GM12878 (cell line): Measurements from ENCODE around the gene LSM7. TPM values are rescaled to one million over a fixed set of nuclear protein-coding genes. Genes with fewer than 3 reads are reported as not detected.

ENCODE experiments used
- ATAC-seq: fragments of 200-7000 bp; cut with Tn5 transposase; 3 replicates; pipeline ENCODE4 v1.9.1; 2020; ENCODE audit warnings: mild to moderate bottlenecking, moderate library complexity
- BruUV-seq: library from RNA; stranded (reverse); fragments of 400-500 nt; replicated peaks from 2 replicates; lab custom pipeline; 2021; lab: Mats Ljungman, UMichigan
- CTCF ChIA-PET: fragments of 300-600 bp; sonication (Branson Sonifier 250); formaldehyde crosslinking; extraction: SDS; loops from one replicate; lab custom pipeline; 2021; ENCODE audit warnings: inconsistent platforms; lab: Yijun Ruan, JAX
- POLR2A ChIA-PET: fragments of 350-600 bp; formaldehyde crosslinking; extraction: SDS; loops from one replicate; lab custom pipeline; 2021; ENCODE audit warnings: inconsistent platforms; lab: Charles Lee
- RAD21 ChIA-PET: fragments of 300-600 bp; sonication (Branson Sonifier 250); formaldehyde crosslinking; loops from one replicate; lab custom pipeline; 2023; ENCODE audit warnings: antibody characterized with exemption; ENCODE audit not compliant: unreplicated experiment; lab: Charles Lee
- SMC1A ChIA-PET: fragments of 300-600 bp; sonication (Branson Sonifier 250); formaldehyde crosslinking; loops from one replicate; lab custom pipeline; 2023; ENCODE audit not compliant: unreplicated experiment, uncharacterized antibody; lab: Charles Lee
- DNase-seq: peaks from one replicate; pipeline ENCODE4 v3.0.0-alpha.2; 2011; ENCODE audit warnings: low read depth, low spot score
- FAIRE-seq: peaks from 3 replicates; lab custom pipeline; 2011; peaks lifted over from hg19 to GRCh38; lab: Jason Lieb, UNC
- H2AFZ ChIP-seq: 2 replicates; pipeline ENCODE4 v1.6.0; 2011; ENCODE audit warnings: low read depth, low read length, control low read depth; ENCODE audit not compliant: control insufficient read depth
- H3K27ac ChIP-seq: 2 replicates; pipeline ENCODE4 v1.5.1; 2011; ENCODE audit warnings: control low read depth; ENCODE audit not compliant: control insufficient read depth, insufficient read depth
- H3K27me3 ChIP-seq, 2 experiments: replicated peaks in 1 of 2; 2 replicates each; pipeline versions ENCODE4 v1.6.0 to v1.6.1; 2011; ENCODE audit warnings: low read length in 1 of 2; ENCODE audit not compliant: control insufficient read depth in 2 of 2, insufficient read depth in 2 of 2
- H3K36me3 ChIP-seq, 2 experiments: 2 replicates each; pipeline ENCODE4 v1.5.1; 2011; ENCODE audit warnings: low read length in 1 of 2; ENCODE audit not compliant: control insufficient read depth in 2 of 2, insufficient read depth in 2 of 2
- H3K4me1 ChIP-seq: 2 replicates; pipeline ENCODE4 v1.6.1; 2011; ENCODE audit warnings: mild to moderate bottlenecking, low read length, moderate library complexity, mixed read lengths; ENCODE audit not compliant: control insufficient read depth, insufficient read depth
- H3K4me2 ChIP-seq: 2 replicates; pipeline ENCODE4 v1.6.0; 2011; ENCODE audit warnings: control low read depth; ENCODE audit not compliant: control insufficient read depth, insufficient read depth
- H3K4me3 ChIP-seq: fragments of 200-600 bp; sonication (generic); 2 replicates; pipeline ENCODE4 v1.5.1; 2016
- H3K79me2 ChIP-seq: 2 replicates; pipeline ENCODE4 v1.6.0; 2011; ENCODE audit warnings: low read length; ENCODE audit not compliant: control insufficient read depth, insufficient read depth
- H3K9ac ChIP-seq: 2 replicates; pipeline ENCODE4 v1.8.0; 2011; ENCODE audit warnings: low read length, control low read depth, mixed read lengths; ENCODE audit not compliant: control insufficient read depth, insufficient read depth
- H3K9me3 ChIP-seq: replicated peaks from 3 replicates; pipeline ENCODE4 v1.5.1; 2011; ENCODE audit warnings: mild to moderate bottlenecking, low read length; ENCODE audit not compliant: control insufficient read depth, insufficient read depth
- H4K20me1 ChIP-seq: 2 replicates; pipeline ENCODE4 v1.6.0; 2011; ENCODE audit not compliant: control insufficient read depth, insufficient read depth
- FOXM1 ChIP-seq: IDR thresholded peaks from 2 replicates; pipeline ENCODE4 v1.6.1; 2012; ENCODE audit warnings: low read depth, mild to moderate bottlenecking, inconsistent platforms, low read length, moderate library complexity
- GATAD2B ChIP-seq: fragments of 450-650 bp; conservative IDR thresholded peaks from 2 replicates; pipeline ENCODE4 v1.6.1; 2017; ENCODE audit warnings: low read depth, mild to moderate bottlenecking, moderate library complexity
- MEF2B ChIP-seq: fragments of 450-650 bp; IDR thresholded peaks from 2 replicates; pipeline ENCODE4 v1.6.1; 2018; ENCODE audit warnings: mild to moderate bottlenecking, moderate library complexity; ENCODE audit not compliant: partially characterized antibody, poor library complexity, severe bottlenecking
- NR2C2 ChIP-seq: IDR thresholded peaks from 2 replicates; pipeline ENCODE4 v1.6.1; 2011; ENCODE audit warnings: borderline replicate concordance, low read depth; ENCODE audit not compliant: control insufficient read depth, insufficient read length
- PAX5 ChIP-seq: IDR thresholded peaks from 2 replicates; pipeline ENCODE4 v1.6.1; 2011; ENCODE audit warnings: low read depth, low read length, borderline replicate concordance
- POLR2A ChIP-seq: IDR thresholded peaks from 2 replicates; pipeline ENCODE4 v1.6.1; 2011; ENCODE audit warnings: low read depth, mild to moderate bottlenecking, low read length
- POLR2AphosphoS5 ChIP-seq: IDR thresholded peaks from 2 replicates; pipeline ENCODE4 v1.6.1; 2011; ENCODE audit warnings: mild to moderate bottlenecking, low read length, inconsistent platforms
- RUNX3 ChIP-seq: IDR thresholded peaks from 2 replicates; pipeline ENCODE4 v1.6.1; 2012; ENCODE audit warnings: low read length, inconsistent platforms
- SPI1 ChIP-seq: IDR thresholded peaks from 2 replicates; pipeline ENCODE4 v1.6.1; 2011; ENCODE audit warnings: low read depth, mild to moderate bottlenecking, low read length, moderate library complexity, borderline replicate concordance; ENCODE audit not compliant: insufficient read depth
- WGBS: methylation state at CpG from one replicate; pipeline ENCODE4 v1.1.6; 2016; ENCODE audit warnings: low lambda C conversion rate; ENCODE audit not compliant: insufficient replicate concordance, insufficient coverage; ENCODE audit errors: missing lambda C conversion rate; 5-methylcytosine and 5-hydroxymethylcytosine counted together
- in situ Hi-C: fragments of 300-500 bp; cut with MboI; formaldehyde crosslinking; loops from 9 replicates; pipeline ENCODE4 v1.14.3; 2018; ENCODE audit warnings: mixed read lengths
- intact Hi-C: fragments of 100-400 bp; cut with micrococcal nuclease; formaldehyde crosslinking; loops from one replicate; pipeline ENCODE4 v1.14.2; 2022; ENCODE audit not compliant: unreplicated experiment
- polyA plus RNA-seq, 11 experiments: library from polyadenylated mRNA; depleted of rRNA in 4 of 11; unstranded in 6 of 11; stranded (reverse) in 5 of 11; fragments of >200 nt; fragmentation: Nextera tagmentation in 4 of 11; fragmentation: Illumina TruSeq in 1 of 11; extraction: Ambion mirVana in 4 of 11; extraction: Trizol in 1 of 11; gene quantifications; 1 replicate in 1 of 11; 2 replicates in 10 of 11; pipeline versions ENCODE4 v1.2.1 to v1.2.3, GENCODE V29; 2011 to 2016; ENCODE audit warnings: inconsistent platforms in 2 of 11, missing spikeins in 2 of 11, low read depth in 1 of 11
- total RNA-seq, 4 experiments: library from RNA; depleted of rRNA in 3 of 4; stranded (reverse); fragments of >200 nt in 3 of 4; fragmentation: Illumina TruSeq in 1 of 4; extraction: Trizol in 1 of 4; gene quantifications; 2 replicates each; pipeline versions ENCODE4 v1.2.1 to v1.2.3, GENCODE V29; 2013 to 2021
- TF ChIP-seq, protein P1 (sequence below): IDR thresholded peaks from 2 replicates; pipeline ENCODE4 v1.6.1; 2011; ENCODE audit warnings: low read depth, mild to moderate bottlenecking, low read length, moderate library complexity, borderline replicate concordance; ENCODE audit errors: extremely low read depth
- TF ChIP-seq, protein P2 (sequence below): fragments of 450-650 bp; IDR thresholded peaks from 2 replicates; pipeline ENCODE4 v1.6.1; 2017; ENCODE audit warnings: low read depth, mild to moderate bottlenecking, moderate library complexity
- TF ChIP-seq, protein P3 (sequence below): fragments of 450-650 bp; IDR thresholded peaks from 2 replicates; pipeline ENCODE4 v1.6.1; 2017; ENCODE audit warnings: mild to moderate bottlenecking, moderate library complexity

The LSM7 gene
- total and polyA plus RNA-seq, 10 of the 15 experiments (the other 5 are each of a cell fraction or from before 2014, with no cell fraction given): 24.4 to 424 (median 217) TPM

DNA sequence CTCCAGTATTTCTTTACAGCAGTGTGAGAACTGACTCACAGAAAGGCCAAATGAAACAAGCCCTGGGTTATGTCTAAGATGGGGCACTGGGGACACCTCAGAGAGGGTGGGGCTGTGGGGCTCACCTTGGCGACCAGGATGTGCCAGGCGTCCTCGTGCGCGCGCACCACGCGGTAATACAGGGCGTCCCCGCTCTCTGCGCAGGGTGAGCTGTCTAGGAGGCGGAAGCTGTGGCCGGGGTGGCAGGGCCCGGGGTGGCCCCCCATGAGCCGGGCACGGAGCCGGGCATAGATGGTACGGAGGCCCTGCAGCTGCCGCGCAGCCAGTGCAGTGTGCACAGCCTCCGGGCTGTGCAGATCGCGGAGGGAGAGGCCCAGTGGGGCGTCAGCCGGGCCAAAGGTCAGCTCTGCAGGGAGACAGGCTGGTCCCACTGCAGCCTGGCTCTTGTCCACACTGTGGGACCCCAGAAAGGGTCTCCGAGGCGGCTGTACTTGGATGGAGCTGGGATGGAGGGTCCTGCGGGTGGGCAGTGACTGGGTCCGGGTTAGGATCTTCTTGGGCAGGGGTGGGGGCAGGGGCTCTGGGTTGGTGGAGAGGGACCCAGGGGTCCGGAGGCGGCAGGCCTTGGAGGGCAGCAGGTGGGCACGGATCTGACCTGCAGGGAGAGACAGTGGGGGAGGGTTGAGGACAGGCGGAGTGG lies 49.8 kb downstream of the LSM7 start (continued):
- TF ChIP-seq GATAD2B (0 out of 2 replicates have a peak, but pooled peaks have one; percentile 39), FOXM1 (no peak), POLR2AphosphoS5 (peak; percentile 58; the same call in 1 of the 2 replicates), SPI1 (no peak)
- TF ChIP-seq, protein P1, sequence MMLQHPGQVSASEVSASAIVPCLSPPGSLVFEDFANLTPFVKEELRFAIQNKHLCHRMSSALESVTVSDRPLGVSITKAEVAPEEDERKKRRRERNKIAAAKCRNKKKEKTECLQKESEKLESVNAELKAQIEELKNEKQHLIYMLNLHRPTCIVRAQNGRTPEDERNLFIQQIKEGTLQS: no peak

DNA sequence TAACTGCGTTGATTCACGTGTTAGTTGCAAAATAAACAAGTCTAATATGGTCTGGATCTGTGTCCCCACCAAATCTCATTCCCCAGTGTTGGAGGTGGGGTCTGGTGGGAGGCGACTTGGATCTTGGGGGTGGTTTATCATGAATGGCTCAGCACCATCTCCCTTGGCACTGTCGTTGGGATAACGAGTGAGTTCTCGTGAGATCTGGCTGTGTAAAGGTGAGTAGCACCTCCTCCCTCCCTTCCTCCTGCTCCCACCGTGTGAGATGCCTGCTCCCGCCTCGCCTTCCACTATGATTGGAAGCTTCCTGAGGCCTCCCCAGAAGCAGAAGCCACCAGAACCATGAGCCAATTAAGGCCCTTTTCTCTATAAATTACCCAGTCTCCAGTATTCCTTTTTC lies 51.2 kb downstream of the LSM7 start:
- Histone ChIP-seq H3K27ac (no peak overlapping the region), H4K20me1 (peaks cover 5% of the 10 kb centered on the region), H2AFZ (no peak overlapping the region), H3K27me3 (no peaks in the 10 kb centered on the region), H3K79me2 (peaks cover 25% of the 10 kb centered on the region), H3K4me3 (no peak overlapping the region), H3K9ac (no peak overlapping the region), H3K4me2 (no peak overlapping the region), H3K36me3 (peaks cover 4 to 14% of the 10 kb centered on the region in 2 experiments), H3K9me3 (no peaks in the 10 kb centered on the region), H3K4me1 (peaks cover 14% of the 10 kb centered on the region)
- RAD21 ChIA-PET: interaction anchor here (1.0 to 1.4 kb wide), 2 partner anchors 39 to 334 kb away, joined by 3 to 6 read pairs; no protein-coding TSS in a partner anchor
- TF ChIP-seq RUNX3 (no peak), NR2C2 (no peak), PAX5 (no peak), POLR2AphosphoS5 (peak; percentile 50; the same call in 1 of the 2 replicates), MEF2B (no peak), POLR2A (peak; percentile 41; the same call in 1 of the 2 replicates)
- TF ChIP-seq, protein P2, sequence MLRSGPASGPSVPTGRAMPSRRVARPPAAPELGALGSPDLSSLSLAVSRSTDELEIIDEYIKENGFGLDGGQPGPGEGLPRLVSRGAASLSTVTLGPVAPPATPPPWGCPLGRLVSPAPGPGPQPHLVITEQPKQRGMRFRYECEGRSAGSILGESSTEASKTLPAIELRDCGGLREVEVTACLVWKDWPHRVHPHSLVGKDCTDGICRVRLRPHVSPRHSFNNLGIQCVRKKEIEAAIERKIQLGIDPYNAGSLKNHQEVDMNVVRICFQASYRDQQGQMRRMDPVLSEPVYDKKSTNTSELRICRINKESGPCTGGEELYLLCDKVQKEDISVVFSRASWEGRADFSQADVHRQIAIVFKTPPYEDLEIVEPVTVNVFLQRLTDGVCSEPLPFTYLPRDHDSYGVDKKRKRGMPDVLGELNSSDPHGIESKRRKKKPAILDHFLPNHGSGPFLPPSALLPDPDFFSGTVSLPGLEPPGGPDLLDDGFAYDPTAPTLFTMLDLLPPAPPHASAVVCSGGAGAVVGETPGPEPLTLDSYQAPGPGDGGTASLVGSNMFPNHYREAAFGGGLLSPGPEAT: no peak
- TF ChIP-seq, protein P3, sequence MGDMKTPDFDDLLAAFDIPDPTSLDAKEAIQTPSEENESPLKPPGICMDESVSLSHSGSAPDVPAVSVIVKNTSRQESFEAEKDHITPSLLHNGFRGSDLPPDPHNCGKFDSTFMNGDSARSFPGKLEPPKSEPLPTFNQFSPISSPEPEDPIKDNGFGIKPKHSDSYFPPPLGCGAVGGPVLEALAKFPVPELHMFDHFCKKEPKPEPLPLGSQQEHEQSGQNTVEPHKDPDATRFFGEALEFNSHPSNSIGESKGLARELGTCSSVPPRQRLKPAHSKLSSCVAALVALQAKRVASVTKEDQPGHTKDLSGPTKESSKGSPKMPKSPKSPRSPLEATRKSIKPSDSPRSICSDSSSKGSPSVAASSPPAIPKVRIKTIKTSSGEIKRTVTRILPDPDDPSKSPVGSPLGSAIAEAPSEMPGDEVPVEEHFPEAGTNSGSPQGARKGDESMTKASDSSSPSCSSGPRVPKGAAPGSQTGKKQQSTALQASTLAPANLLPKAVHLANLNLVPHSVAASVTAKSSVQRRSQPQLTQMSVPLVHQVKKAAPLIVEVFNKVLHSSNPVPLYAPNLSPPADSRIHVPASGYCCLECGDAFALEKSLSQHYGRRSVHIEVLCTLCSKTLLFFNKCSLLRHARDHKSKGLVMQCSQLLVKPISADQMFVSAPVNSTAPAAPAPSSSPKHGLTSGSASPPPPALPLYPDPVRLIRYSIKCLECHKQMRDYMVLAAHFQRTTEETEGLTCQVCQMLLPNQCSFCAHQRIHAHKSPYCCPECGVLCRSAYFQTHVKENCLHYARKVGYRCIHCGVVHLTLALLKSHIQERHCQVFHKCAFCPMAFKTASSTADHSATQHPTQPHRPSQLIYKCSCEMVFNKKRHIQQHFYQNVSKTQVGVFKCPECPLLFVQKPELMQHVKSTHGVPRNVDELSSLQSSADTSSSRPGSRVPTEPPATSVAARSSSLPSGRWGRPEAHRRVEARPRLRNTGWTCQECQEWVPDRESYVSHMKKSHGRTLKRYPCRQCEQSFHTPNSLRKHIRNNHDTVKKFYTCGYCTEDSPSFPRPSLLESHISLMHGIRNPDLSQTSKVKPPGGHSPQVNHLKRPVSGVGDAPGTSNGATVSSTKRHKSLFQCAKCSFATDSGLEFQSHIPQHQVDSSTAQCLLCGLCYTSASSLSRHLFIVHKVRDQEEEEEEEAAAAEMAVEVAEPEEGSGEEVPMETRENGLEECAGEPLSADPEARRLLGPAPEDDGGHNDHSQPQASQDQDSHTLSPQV: no peak
- DNase-seq: no peak
- in situ Hi-C loops: loop anchor here (10.0 kb wide), 1 partner anchor 338 kb away; no protein-coding TSS in a partner anchor
- no TSS peak for BruUV-seq
- POLR2A ChIA-PET: interaction anchor here (0.6 kb wide), 1 partner anchor 113 kb away, joined by 6 read pairs; no protein-coding TSS in a partner anchor
- ATAC-seq: no peak
- intact Hi-C loops: loop anchor here (5.0 to 10.0 kb wide), 2 partner anchors 115 to 508 kb away; partner anchors contain the start of genes SGTA and THOP1
- 78% methylated on average over 9 of the region's 9 CpGs for whole genome bisulfite sequencing
- CTCF ChIA-PET: interaction anchor here (1.1 to 6.4 kb wide), 3 partner anchors 24 to 115 kb away, joined by 3 to 46 read pairs (median 7); no protein-coding TSS in a partner anchor
- no peak for FAIRE-seq
- SMC1A ChIA-PET: interaction anchor here (0.9 to 1.8 kb wide), 4 partner anchors 11 to 334 kb away, joined by 3 to 5 read pairs (median 4); no protein-coding TSS in a partner anchor
